Stimulated activated memory B cell treated with anti-CD40 and anti-IgM and Interleukin-4, amounts not matched to agents 10 μg/mL and 1 μg/mL and 100 μg/mL, for 72 hours (primary cell): ENCODE results near the gene PSD2.

Source experiments
- ATAC-seq: fragments of 150-1000 bp; cut with Tn5 transposase; 2 replicates; pipeline ENCODE4 v1.10.0; 2021
- H3K27ac Mint-ChIP-seq: one replicate; pipeline ENCODE4 v1.8.0; 2022; ENCODE audit warnings: mild to moderate bottlenecking, mixed read lengths
- H3K27me3 Mint-ChIP-seq: one replicate; pipeline ENCODE4 v1.8.0; 2022; ENCODE audit warnings: mixed read lengths
- H3K36me3 Mint-ChIP-seq: one replicate; pipeline ENCODE4 v1.8.0; 2022; ENCODE audit warnings: mixed read lengths
- H3K4me1 Mint-ChIP-seq: one replicate; pipeline ENCODE4 v1.8.0; 2022; ENCODE audit warnings: mixed read lengths
- H3K4me3 Mint-ChIP-seq: one replicate; pipeline ENCODE4 v1.8.0; 2022; ENCODE audit warnings: mild to moderate bottlenecking, moderate library complexity, mixed read lengths
- H3K9me3 Mint-ChIP-seq: one replicate; pipeline ENCODE4 v1.8.0; 2022; ENCODE audit warnings: mixed read lengths

Gene PSD2

GRCh38 chr5:139844472-139845145, 49.0 kb downstream of the PSD2 start:
- no peak overlapping the region for H3K27ac Mint-ChIP-seq
- no peaks in the 10 kb centered on the region for H3K9me3 Mint-ChIP-seq
- H3K4me3 Mint-ChIP-seq, result no peak overlapping the region
- ATAC-seq, result peak; percentile 50
- peaks cover 26% of the 10 kb centered on the region for H3K27me3 Mint-ChIP-seq
- H3K36me3 Mint-ChIP-seq, result no peaks in the 10 kb centered on the region
- H3K4me1 Mint-ChIP-seq, result peaks cover 13% of the 10 kb centered on the region

GRCh38 chr5:139845846-139846681, 50.5 kb downstream of the PSD2 start:
- no peaks in the 10 kb centered on the region for H3K36me3 Mint-ChIP-seq
- H3K27me3 Mint-ChIP-seq, result peaks cover 23% of the 10 kb centered on the region
- ATAC-seq, result no peak
- peaks cover 13% of the 10 kb centered on the region for H3K4me1 Mint-ChIP-seq
- H3K27ac Mint-ChIP-seq, result no peak overlapping the region
- H3K4me3 Mint-ChIP-seq, result no peak overlapping the region
- no peaks in the 10 kb centered on the region for H3K9me3 Mint-ChIP-seq

GRCh38 chr5:139847091-139847490, 51.5 kb downstream of the PSD2 start:
- H3K9me3 Mint-ChIP-seq, result no peaks in the 10 kb centered on the region
- no peak overlapping the region for H3K27ac Mint-ChIP-seq
- peaks cover 23% of the 10 kb centered on the region for H3K27me3 Mint-ChIP-seq
- H3K36me3 Mint-ChIP-seq, result no peaks in the 10 kb centered on the region
- peaks cover 13% of the 10 kb centered on the region for H3K4me1 Mint-ChIP-seq
- no peak for ATAC-seq
- peak overlapping the region; percentile 60 for H3K4me3 Mint-ChIP-seq

GRCh38 chr5:139847790-139848507, 52.3 kb downstream of the PSD2 start:
- ATAC-seq, result peak; percentile 93
- Mint-ChIP-seq H3K4me1 (peaks cover 13% of the 10 kb centered on the region), H3K4me3 (peak overlapping the region; percentile 71), H3K27ac (no peak overlapping the region), H3K9me3 (no peaks in the 10 kb centered on the region), H3K27me3 (peaks cover 14% of the 10 kb centered on the region), H3K36me3 (no peaks in the 10 kb centered on the region)

GRCh38 chr5:139848508-139849100, 53.0 kb downstream of the PSD2 start:
- Mint-ChIP-seq H3K27ac (no peak overlapping the region), H3K36me3 (no peaks in the 10 kb centered on the region), H3K9me3 (no peaks in the 10 kb centered on the region), H3K4me1 (peaks cover 13% of the 10 kb centered on the region), H3K27me3 (peaks cover 9% of the 10 kb centered on the region), H3K4me3 (peak overlapping the region; percentile 76)
- peak; percentile 27 for ATAC-seq

GRCh38 chr5:139849501-139849900, 53.9 kb downstream of the PSD2 start:
- peaks cover 5% of the 10 kb centered on the region for H3K27me3 Mint-ChIP-seq
- H3K27ac Mint-ChIP-seq, result peak overlapping the region; percentile 6
- H3K36me3 Mint-ChIP-seq, result no peaks in the 10 kb centered on the region
- H3K4me1 Mint-ChIP-seq, result peaks cover 10% of the 10 kb centered on the region
- ATAC-seq, result no peak
- peak overlapping the region; percentile 30 for H3K4me3 Mint-ChIP-seq
- no peaks in the 10 kb centered on the region for H3K9me3 Mint-ChIP-seq

- Mint-ChIP-seq H3K9me3 (no peaks in the 10 kb centered on the region), H3K4me3 (peak overlapping the region; percentile 30), H3K36me3 (no peaks in the 10 kb centered on the region), H3K4me1 (peaks cover 6% of the 10 kb centered on the region), H3K27me3 (peaks cover under 1% of the 10 kb centered on the region), H3K27ac (peak overlapping the region; percentile 6)
- ATAC-seq, result no peak
Observed at GRCh38 chr5:139849942-139850341, 54.3 kb downstream of the PSD2 start.

- H3K27me3 Mint-ChIP-seq, result no peaks in the 10 kb centered on the region
- H3K36me3 Mint-ChIP-seq, result no peaks in the 10 kb centered on the region
- no peak overlapping the region for H3K27ac Mint-ChIP-seq
- no peak for ATAC-seq
- no peaks in the 10 kb centered on the region for H3K9me3 Mint-ChIP-seq
- peaks cover 6% of the 10 kb centered on the region for H3K4me1 Mint-ChIP-seq
- H3K4me3 Mint-ChIP-seq, result no peak overlapping the region
Observed at GRCh38 chr5:139850423-139851016, 54.9 kb downstream of the PSD2 start.

- Mint-ChIP-seq H3K36me3 (no peaks in the 10 kb centered on the region), H3K27ac (no peak overlapping the region), H3K4me1 (peaks cover 6% of the 10 kb centered on the region), H3K27me3 (no peaks in the 10 kb centered on the region), H3K9me3 (no peaks in the 10 kb centered on the region), H3K4me3 (no peak overlapping the region)
- no peak for ATAC-seq
Observed at GRCh38 chr5:139851558-139851957, 56.0 kb downstream of the PSD2 start.

- Mint-ChIP-seq H3K36me3 (no peaks in the 10 kb centered on the region), H3K4me3 (no peak overlapping the region), H3K9me3 (no peaks in the 10 kb centered on the region), H3K27me3 (no peaks in the 10 kb centered on the region), H3K4me1 (peaks cover under 1% of the 10 kb centered on the region), H3K27ac (no peak overlapping the region)
- ATAC-seq, result no peak
Observed at GRCh38 chr5:139852696-139853095, 57.1 kb downstream of the PSD2 start.

GRCh38 chr5:139854029-139854605, 58.5 kb downstream of the PSD2 start:
- Mint-ChIP-seq H3K4me3 (no peak overlapping the region), H3K27me3 (no peaks in the 10 kb centered on the region), H3K9me3 (no peaks in the 10 kb centered on the region), H3K36me3 (no peaks in the 10 kb centered on the region), H3K4me1 (no peaks in the 10 kb centered on the region), H3K27ac (no peak overlapping the region)
- no peak for ATAC-seq

GRCh38 chr5:139854953-139855352, 59.3 kb downstream of the PSD2 start:
- Mint-ChIP-seq H3K27ac (no peak overlapping the region), H3K36me3 (no peaks in the 10 kb centered on the region), H3K4me3 (no peak overlapping the region), H3K27me3 (no peaks in the 10 kb centered on the region), H3K9me3 (no peaks in the 10 kb centered on the region), H3K4me1 (no peaks in the 10 kb centered on the region)
- no peak for ATAC-seq

- Mint-ChIP-seq H3K27me3 (no peaks in the 10 kb centered on the region), H3K27ac (no peak overlapping the region), H3K4me1 (no peaks in the 10 kb centered on the region), H3K4me3 (no peak overlapping the region), H3K36me3 (no peaks in the 10 kb centered on the region), H3K9me3 (no peaks in the 10 kb centered on the region)
- no peak for ATAC-seq
Observed at GRCh38 chr5:139855451-139855850, 59.8 kb downstream of the PSD2 start.

GRCh38 chr5:139855946-139856540, 60.4 kb downstream of the PSD2 start:
- no peak overlapping the region for H3K4me3 Mint-ChIP-seq
- no peaks in the 10 kb centered on the region for H3K27me3 Mint-ChIP-seq
- H3K9me3 Mint-ChIP-seq, result no peaks in the 10 kb centered on the region
- no peak for ATAC-seq
- H3K27ac Mint-ChIP-seq, result no peak overlapping the region
- no peaks in the 10 kb centered on the region for H3K4me1 Mint-ChIP-seq
- H3K36me3 Mint-ChIP-seq, result no peaks in the 10 kb centered on the region
